Measurements from ENCODE around the gene MECR. TPM values are rescaled to one million over a fixed set of nuclear protein-coding genes. Genes with fewer than 3 reads are reported as not detected.

MECR gene
- polyA plus RNA-seq, 1 experiment = 18.2 TPM

- Histone ChIP-seq H3K27me3 (ENCODE audit: control insufficient read depth, insufficient read depth, low read length) (no peaks in the 10 kb centered on the region), H3K27ac (ENCODE audit: low read depth, low read length) (no peak overlapping the region), H3K9me3 (ENCODE audit: control insufficient read depth, insufficient read depth, low read length) (no peaks in the 10 kb centered on the region), H3K4me3 (ENCODE audit: low read depth, low read length) (no peak overlapping the region)
- TF ChIP-seq CTCF (IDR thresholded peaks at IDR 0.05; ENCODE audit: low read depth, low read length) = no peak
- no peak for DNase-seq (ENCODE audit: low read depth, low spot score)
- ChIA-PET CTCF (no interaction called here), POLR2A (no interaction called here)
Measured at GRCh38 chr1:29255134-29255666, 24.5 kb upstream of the MECR start.

GRCh38 chr1:29254346-29254745, 23.6 kb upstream of the MECR start:
- Histone ChIP-seq H3K4me3 (ENCODE audit: low read depth, low read length) (no peak overlapping the region), H3K27me3 (ENCODE audit: control insufficient read depth, insufficient read depth, low read length) (no peaks in the 10 kb centered on the region), H3K9me3 (ENCODE audit: control insufficient read depth, insufficient read depth, low read length) (no peaks in the 10 kb centered on the region), H3K27ac (ENCODE audit: low read depth, low read length) (no peak overlapping the region)
- ChIA-PET CTCF (no interaction called here), POLR2A (no interaction called here)
- no peak for TF ChIP-seq CTCF (IDR thresholded peaks at IDR 0.05; ENCODE audit: low read depth, low read length)
- DNase-seq (ENCODE audit: low read depth, low spot score) = no peak

- TF ChIP-seq CTCF (IDR thresholded peaks at IDR 0.05; ENCODE audit: low read depth, low read length) = no peak
- no peak for DNase-seq (ENCODE audit: low read depth, low spot score)
- ChIA-PET CTCF (interaction anchor here (0.7 kb wide), 1 partner anchor 44 kb away, joined by 3 read pairs; no protein-coding TSS in a partner anchor), POLR2A (no interaction called here)
- H3K27ac ChIP-seq (ENCODE audit: low read depth, low read length) = no peak overlapping the region
- H3K9me3 ChIP-seq (ENCODE audit: control insufficient read depth, insufficient read depth, low read length) = no peaks in the 10 kb centered on the region
- H3K27me3 ChIP-seq (ENCODE audit: control insufficient read depth, insufficient read depth, low read length) = no peaks in the 10 kb centered on the region
- H3K4me3 ChIP-seq (ENCODE audit: low read depth, low read length) = no peak overlapping the region
Measured at GRCh38 chr1:29253180-29253579, 22.4 kb upstream of the MECR start.

GRCh38 chr1:29251164-29252124, 20.7 kb upstream of the MECR start:
- no peak overlapping the region for H3K4me3 ChIP-seq (ENCODE audit: low read depth, low read length)
- no peaks in the 10 kb centered on the region for H3K27me3 ChIP-seq (ENCODE audit: control insufficient read depth, insufficient read depth, low read length)
- DNase-seq (ENCODE audit: low read depth, low spot score) = no peak
- ChIA-PET CTCF (interaction anchor here (1.4 kb wide), 1 partner anchor 1456 kb away, joined by 3 read pairs; no protein-coding TSS in a partner anchor), POLR2A (no interaction called here)
- no peak for TF ChIP-seq CTCF (IDR thresholded peaks at IDR 0.05; ENCODE audit: low read depth, low read length)
- H3K9me3 ChIP-seq (ENCODE audit: control insufficient read depth, insufficient read depth, low read length) = no peaks in the 10 kb centered on the region
- no peak overlapping the region for H3K27ac ChIP-seq (ENCODE audit: low read depth, low read length)
